Activated T-helper 2 cell treated with anti-CD3 and anti-CD28 coated beads, Interferon-gamma antibody, Interleukin-2, Interleukin-4, amounts not matched to agents 10 μg/mL and 5 μg/mL and 100 μg/mL, durations not matched to agents 14 hours and 24 hours and 36 hours (primary cell): ENCODE measurements around the gene SNRPB2. TPM values are rescaled to one million over a fixed set of nuclear protein-coding genes. Genes with fewer than 3 reads are reported as not detected.

Experiments
- DNase-seq: peaks from one replicate; pipeline ENCODE4 v3.0.0; 2021; ENCODE audit warnings: low spot score
- H3K27ac Mint-ChIP-seq: one replicate; pipeline ENCODE4 v1.8.0; 2021; ENCODE audit warnings: mixed read lengths
- H3K27me3 Mint-ChIP-seq: one replicate; pipeline ENCODE4 v1.8.0; 2021; ENCODE audit warnings: low read depth, mixed read lengths
- H3K36me3 Mint-ChIP-seq: one replicate; pipeline ENCODE4 v1.8.0; 2021; ENCODE audit warnings: low read depth, mixed read lengths
- H3K4me1 Mint-ChIP-seq: one replicate; pipeline ENCODE4 v1.8.0; 2021; ENCODE audit warnings: low read depth, mixed read lengths
- H3K4me3 Mint-ChIP-seq: one replicate; pipeline ENCODE4 v1.8.0; 2021; ENCODE audit warnings: low read depth, mild to moderate bottlenecking, moderate library complexity, mixed read lengths
- H3K9me3 Mint-ChIP-seq: one replicate; pipeline ENCODE4 v1.8.0; 2021; ENCODE audit warnings: mixed read lengths
- intact Hi-C: fragments of 100-400 bp; cut with micrococcal nuclease; formaldehyde crosslinking; loops from one replicate; pipeline ENCODE4 v1.15.1; 2023
- total RNA-seq: library from RNA; stranded (reverse); gene quantifications from 2 replicates; pipeline ENCODE4 v1.2.3, GENCODE V29; 2022

The SNRPB2 gene
- total RNA-seq, 1 donor from 2014 or later = 125 TPM

DNA sequence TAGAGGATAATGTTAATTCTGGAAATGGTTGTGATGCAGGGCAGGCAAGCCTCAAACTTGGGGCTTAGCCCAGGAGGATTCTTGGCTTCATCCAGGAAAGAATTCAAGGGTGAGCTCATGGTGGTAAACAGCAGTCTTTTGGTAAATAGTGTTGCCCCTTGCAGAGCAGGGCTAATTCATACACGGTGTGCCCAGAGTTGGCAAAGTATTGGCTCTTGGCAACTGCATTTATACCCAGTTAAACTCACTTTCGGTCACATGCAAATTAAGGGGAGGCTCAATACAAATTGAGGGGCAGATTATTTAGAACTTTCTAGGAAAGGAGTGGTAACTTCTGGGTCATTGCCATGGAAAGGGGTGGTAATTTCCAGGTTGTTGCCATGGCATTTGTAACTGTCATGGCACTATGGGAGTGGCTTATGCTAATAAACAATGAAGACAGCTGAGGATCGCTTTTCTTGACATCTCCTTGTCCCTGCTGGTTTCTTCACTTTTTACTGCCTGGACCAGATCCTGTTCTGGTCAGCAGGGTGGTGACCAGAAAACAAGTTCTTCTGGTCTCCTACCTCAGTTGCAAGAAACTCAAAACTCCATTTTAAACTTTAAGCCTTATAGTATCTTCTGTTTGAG lies 14.5 kb downstream of the SNRPB2 start:
- H3K27ac Mint-ChIP-seq = no peak overlapping the region
- no peaks in the 10 kb centered on the region for H3K9me3 Mint-ChIP-seq
- H3K4me1 Mint-ChIP-seq = no peaks in the 10 kb centered on the region
- H3K36me3 Mint-ChIP-seq = peaks cover 35% of the 10 kb centered on the region
- DNase-seq = no peak
- intact Hi-C loops = no loop called here
- no peak overlapping the region for H3K4me3 Mint-ChIP-seq
- peaks cover 27% of the 10 kb centered on the region for H3K27me3 Mint-ChIP-seq

DNA sequence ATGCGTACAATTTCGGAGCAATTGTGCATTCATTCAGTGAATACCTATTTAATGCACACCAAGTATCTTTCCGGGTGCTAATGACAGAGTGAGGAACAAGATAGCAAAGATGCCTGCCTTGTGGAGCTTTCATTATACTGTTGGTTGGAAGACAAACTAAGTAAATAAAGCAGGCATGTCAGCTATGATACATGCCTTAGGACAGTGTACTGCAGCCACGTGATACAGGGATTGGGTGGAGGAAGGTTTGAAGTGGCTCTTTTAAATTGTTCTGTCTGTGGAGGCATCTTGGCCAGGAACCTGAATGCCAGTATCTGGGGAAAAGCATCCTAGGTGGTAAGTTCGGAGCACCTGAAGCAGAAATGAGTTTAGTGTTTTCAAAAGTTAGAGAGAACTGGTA lies 15.4 kb downstream of the SNRPB2 start:
- Mint-ChIP-seq H3K36me3 (peaks cover 26% of the 10 kb centered on the region), H3K27ac (no peak overlapping the region), H3K4me3 (no peak overlapping the region), H3K9me3 (no peaks in the 10 kb centered on the region), H3K4me1 (no peaks in the 10 kb centered on the region), H3K27me3 (peaks cover 32% of the 10 kb centered on the region)
- DNase-seq = no peak
- intact Hi-C loops = no loop called here

GRCh38 chr20:16747291-16747811 lies 17.5 kb downstream of the SNRPB2 start:
- Mint-ChIP-seq H3K4me1 (peaks cover 2% of the 10 kb centered on the region), H3K27me3 (peaks cover 44% of the 10 kb centered on the region), H3K27ac (no peak overlapping the region), H3K36me3 (peaks cover 8% of the 10 kb centered on the region), H3K9me3 (no peaks in the 10 kb centered on the region), H3K4me3 (no peak overlapping the region)
- intact Hi-C loops = no loop called here
- no peak for DNase-seq

GRCh38 chr20:16748308-16748900 lies 18.6 kb downstream of the SNRPB2 start, which contains the start of gene OTOR:
TSS of gene OTOR (plus strand) at chr20:16748358. CDS start at chr20:16748402, 44 bp downstream.
- Mint-ChIP-seq H3K4me3 (no peak within 1 kb of the TSS), H3K27ac (no peak within 1 kb of the TSS)

DNA sequence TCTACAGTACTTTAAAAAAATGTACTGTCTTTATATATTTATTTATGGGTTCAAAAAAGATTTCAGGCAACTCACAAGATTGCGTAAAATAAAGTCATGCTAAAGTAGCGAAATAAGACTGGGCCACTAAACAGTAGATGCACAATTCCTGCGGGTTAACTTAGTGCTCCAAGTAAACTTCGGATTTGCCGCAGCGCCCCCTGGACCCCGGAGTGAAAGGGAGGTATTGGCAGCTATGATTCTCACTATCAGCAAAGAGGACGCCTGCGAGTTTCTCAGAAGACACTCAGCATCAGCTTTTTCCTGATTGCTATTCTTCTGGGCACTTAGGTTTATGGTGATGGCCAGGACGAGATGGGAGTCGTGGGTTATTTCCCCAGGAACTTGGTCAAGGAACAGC lies 19.7 kb downstream of the SNRPB2 start:
- Mint-ChIP-seq H3K36me3 (no peaks in the 10 kb centered on the region), H3K27ac (no peak overlapping the region), H3K4me1 (peaks cover 2% of the 10 kb centered on the region), H3K4me3 (no peak overlapping the region), H3K9me3 (no peaks in the 10 kb centered on the region), H3K27me3 (peaks cover 47% of the 10 kb centered on the region)
- DNase-seq = no peak
- intact Hi-C loops = no loop called here

More at GRCh38 chr20:16748308-16748900, 18.6 kb downstream of the SNRPB2 start, which contains the start of gene OTOR:
- Mint-ChIP-seq H3K4me1 (peaks cover 2% of the 10 kb centered on the region), H3K36me3 (no peaks in the 10 kb centered on the region), H3K9me3 (no peaks in the 10 kb centered on the region), H3K27me3 (peaks cover 45% of the 10 kb centered on the region)
- no peak for DNase-seq
- intact Hi-C loops = no loop called here

GRCh38 chr20:16752082-16752481 lies 22.3 kb downstream of the SNRPB2 start:
- Mint-ChIP-seq H3K36me3 (no peaks in the 10 kb centered on the region), H3K27me3 (peaks cover 38% of the 10 kb centered on the region)

GRCh38 chr20:16752901-16753300 lies 23.1 kb downstream of the SNRPB2 start:
- intact Hi-C loops = no loop called here
- Mint-ChIP-seq H3K4me1 (peaks cover 2% of the 10 kb centered on the region), H3K4me3 (no peak overlapping the region), H3K27ac (no peak overlapping the region), H3K9me3 (peaks cover 7% of the 10 kb centered on the region), H3K36me3 (no peaks in the 10 kb centered on the region), H3K27me3 (peaks cover 41% of the 10 kb centered on the region)
- DNase-seq = no peak

More at GRCh38 chr20:16752082-16752481, 22.3 kb downstream of the SNRPB2 start:
- peaks cover 7% of the 10 kb centered on the region for H3K9me3 Mint-ChIP-seq
- H3K27ac Mint-ChIP-seq = no peak overlapping the region
- H3K4me3 Mint-ChIP-seq = no peak overlapping the region
- peaks cover 2% of the 10 kb centered on the region for H3K4me1 Mint-ChIP-seq
- intact Hi-C loops = no loop called here
- no peak for DNase-seq

DNA sequence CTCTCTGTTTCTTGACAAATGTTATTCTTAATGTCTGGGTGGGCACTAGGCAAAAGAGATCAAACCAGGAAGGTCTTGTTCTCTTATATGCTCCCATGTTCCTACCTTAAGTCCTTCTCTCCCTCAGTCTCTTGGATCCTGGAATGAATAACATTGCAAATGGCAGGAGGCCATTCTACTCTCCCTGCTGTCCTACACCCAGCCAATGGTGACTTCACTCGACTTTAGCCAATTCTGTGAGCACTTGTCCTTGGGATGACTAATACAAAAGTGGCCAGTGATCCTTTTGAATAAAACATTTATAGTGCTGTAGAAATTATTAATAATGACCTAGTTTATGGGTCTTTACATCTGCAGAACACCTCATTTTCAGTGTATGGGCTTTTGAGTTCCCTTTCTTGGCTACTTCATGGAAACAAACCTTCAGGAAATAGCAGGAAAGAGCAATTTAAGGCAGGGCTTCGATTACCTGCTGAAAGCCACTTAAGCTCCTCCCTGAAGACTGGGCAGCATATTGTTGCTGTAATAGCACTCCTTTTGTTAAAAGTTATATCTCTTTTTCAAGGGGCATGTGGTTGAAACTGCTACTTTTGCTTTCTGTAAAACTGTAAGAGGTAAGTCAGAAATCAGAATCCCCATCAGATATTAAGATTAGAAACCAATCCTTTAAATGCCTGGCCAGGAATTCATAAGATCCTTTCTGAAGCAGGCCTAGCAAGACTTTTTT lies 28.8 kb downstream of the SNRPB2 start:
- Mint-ChIP-seq H3K27ac (no peak overlapping the region), H3K9me3 (peaks cover 7% of the 10 kb centered on the region), H3K36me3 (no peaks in the 10 kb centered on the region), H3K4me1 (peaks cover 8% of the 10 kb centered on the region), H3K4me3 (no peak overlapping the region), H3K27me3 (peaks cover 26% of the 10 kb centered on the region)
- no peak for DNase-seq
- intact Hi-C loops = loop anchor here (1.0 kb wide), 1 partner anchor 26 kb away; no protein-coding TSS in a partner anchor

GRCh38 chr20:16759181-16759563 lies 29.3 kb downstream of the SNRPB2 start:
- no peak for DNase-seq
- no peak overlapping the region for H3K4me3 Mint-ChIP-seq
- H3K27ac Mint-ChIP-seq = no peak overlapping the region
- no peaks in the 10 kb centered on the region for H3K36me3 Mint-ChIP-seq
- peaks cover 25% of the 10 kb centered on the region for H3K27me3 Mint-ChIP-seq
- peaks cover 7% of the 10 kb centered on the region for H3K9me3 Mint-ChIP-seq
- intact Hi-C loops = loop anchor here (1.0 kb wide), 1 partner anchor 27 kb away; no protein-coding TSS in a partner anchor
- peaks cover 8% of the 10 kb centered on the region for H3K4me1 Mint-ChIP-seq

DNA sequence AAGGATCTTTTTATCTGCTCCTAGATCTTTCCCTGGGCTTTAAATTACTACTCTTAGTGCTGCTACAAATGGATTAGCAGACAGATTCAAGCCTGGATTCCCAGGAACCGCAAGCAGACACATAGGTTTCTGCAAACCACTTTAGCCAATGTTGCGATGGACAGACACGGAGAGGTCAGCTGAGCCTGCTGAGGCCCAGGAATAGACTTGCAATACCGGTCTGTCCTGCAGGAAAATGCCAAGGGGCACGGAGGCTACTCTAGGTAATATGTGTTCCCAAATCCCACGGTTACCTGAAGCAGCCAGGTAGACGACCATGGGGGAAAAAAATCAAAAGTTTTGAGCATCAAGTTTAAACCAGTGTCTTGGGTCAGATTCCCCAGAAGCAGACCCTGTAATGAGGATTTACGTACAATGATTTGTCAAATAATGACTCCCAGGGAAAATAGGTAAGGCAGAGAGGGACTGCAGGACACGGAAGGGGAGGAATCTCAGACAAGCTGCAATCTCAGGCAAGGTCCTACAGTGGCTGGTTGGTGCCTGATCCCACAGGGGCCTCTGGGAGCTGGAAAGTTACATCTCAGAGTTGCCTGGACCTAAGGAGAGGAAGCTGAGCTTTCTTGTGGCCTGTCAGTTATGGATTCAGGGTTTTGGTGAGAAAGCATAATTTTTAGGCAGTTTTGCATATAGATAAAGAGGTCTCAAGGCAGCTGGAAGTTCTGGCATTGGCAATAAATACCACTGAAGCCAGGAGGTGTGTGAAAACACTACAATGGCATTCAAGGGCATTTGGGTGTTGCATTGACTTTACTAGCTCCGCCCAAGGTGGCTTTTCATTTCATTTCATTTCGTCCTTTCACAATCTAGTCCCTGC lies 30.8 kb downstream of the SNRPB2 start:
- Mint-ChIP-seq H3K27ac (no peak overlapping the region), H3K4me1 (peaks cover 8% of the 10 kb centered on the region), H3K36me3 (no peaks in the 10 kb centered on the region), H3K9me3 (peaks cover 7% of the 10 kb centered on the region), H3K27me3 (peaks cover 28% of the 10 kb centered on the region), H3K4me3 (no peak overlapping the region)
- intact Hi-C loops = loop anchor here (2.0 kb wide), 2 partner anchors 60 to 242 kb away; no protein-coding TSS in a partner anchor
- no peak for DNase-seq

- H3K36me3 Mint-ChIP-seq = no peaks in the 10 kb centered on the region
- peak; percentile 26 for DNase-seq
- intact Hi-C loops = loop anchor here (2.0 kb wide), 2 partner anchors 61 to 243 kb away; no protein-coding TSS in a partner anchor
- H3K4me1 Mint-ChIP-seq = peaks cover 8% of the 10 kb centered on the region
- H3K9me3 Mint-ChIP-seq = peaks cover 2% of the 10 kb centered on the region
- no peak overlapping the region for H3K4me3 Mint-ChIP-seq
- peaks cover 33% of the 10 kb centered on the region for H3K27me3 Mint-ChIP-seq
- no peak overlapping the region for H3K27ac Mint-ChIP-seq
Observed at GRCh38 chr20:16761305-16761829, 31.5 kb downstream of the SNRPB2 start.

DNA sequence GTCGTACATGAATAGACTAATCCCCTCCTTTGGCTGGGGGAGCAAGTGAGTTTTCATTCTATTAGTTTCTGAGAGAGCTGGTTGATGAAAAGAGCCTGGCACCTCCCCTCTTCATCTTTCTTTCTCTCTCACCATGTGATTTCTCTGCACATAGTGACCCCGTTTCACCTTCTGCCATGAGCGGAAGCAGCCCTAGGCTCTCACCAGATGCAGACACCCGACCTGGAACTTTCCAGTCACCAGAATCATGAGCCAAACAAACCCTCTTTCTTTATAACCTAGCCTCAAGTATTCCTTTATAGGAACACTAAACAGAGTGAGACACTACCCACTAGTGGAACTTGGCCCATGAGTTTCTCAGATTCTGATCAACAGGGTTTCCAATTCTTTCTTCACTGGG lies 34.7 kb downstream of the SNRPB2 start:
- Mint-ChIP-seq H3K27ac (no peak overlapping the region), H3K4me3 (no peak overlapping the region), H3K27me3 (peaks cover 32% of the 10 kb centered on the region), H3K9me3 (no peaks in the 10 kb centered on the region), H3K4me1 (peaks cover under 1% of the 10 kb centered on the region), H3K36me3 (no peaks in the 10 kb centered on the region)
- no peak for DNase-seq
- intact Hi-C loops = no loop called here
